AG09309 (cell line): Measurements from ENCODE around the gene PNMA1.

ENCODE experiments used
- DNase-seq: peaks from one replicate; pipeline ENCODE4 v3.0.0-alpha.2; 2010; ENCODE audit warnings: low read depth
- H3K4me3 ChIP-seq: 2 replicates; pipeline ENCODE4 v1.5.1; 2011; ENCODE audit warnings: mild to moderate bottlenecking, low read depth, low read length, moderate library complexity; ENCODE audit not compliant: control insufficient read depth
- CTCF ChIP-seq: IDR thresholded peaks from 2 replicates; pipeline ENCODE4 v1.5.1; 2011; ENCODE audit warnings: mild to moderate bottlenecking, low read depth, low read length, inconsistent platforms; ENCODE audit not compliant: insufficient read depth, control insufficient read depth; ENCODE audit errors: missing control alignments

Gene PNMA1

GRCh38 chr14:73749706-73750530 lies 35.7 kb upstream of the PNMA1 start:
- H3K4me3 ChIP-seq: no peak overlapping the region
- DNase-seq: no peak

GRCh38 chr14:73748858-73749357 lies 34.7 kb upstream of the PNMA1 start:
- TF ChIP-seq CTCF: no peak
- DNase-seq: no peak
- H3K4me3 ChIP-seq: no peak overlapping the region

More at GRCh38 chr14:73749706-73750530, 35.7 kb upstream of the PNMA1 start:
- TF ChIP-seq CTCF: no peak

GRCh38 chr14:73747379-73748211 lies 33.4 kb upstream of the PNMA1 start:
- no peak overlapping the region for H3K4me3 ChIP-seq
- no peak for TF ChIP-seq CTCF

GRCh38 chr14:73746520-73747378 lies 32.6 kb upstream of the PNMA1 start:
- no peak overlapping the region for H3K4me3 ChIP-seq
- peak; percentile 24 for TF ChIP-seq CTCF
- no peak for DNase-seq

More at GRCh38 chr14:73747379-73748211, 33.4 kb upstream of the PNMA1 start:
- no peak for DNase-seq

GRCh38 chr14:73745571-73746519 lies 31.7 kb upstream of the PNMA1 start:
- H3K4me3 ChIP-seq: no peak overlapping the region
- DNase-seq: no peak
- no peak for TF ChIP-seq CTCF
